GM12801 (cell line): Measurements from ENCODE around the gene CLCN6.

Experiments used
- CTCF ChIP-seq: IDR thresholded peaks from one replicate; pipeline ENCODE4 v1.5.1; 2011; ENCODE audit warnings: control low read depth; ENCODE audit not compliant: insufficient read length; ENCODE audit errors: extremely low read depth

Gene CLCN6

GRCh38 chr1:11765661-11766428 lies 40.1 kb upstream of the CLCN6 start:
- TF ChIP-seq CTCF, result no peak

DNA sequence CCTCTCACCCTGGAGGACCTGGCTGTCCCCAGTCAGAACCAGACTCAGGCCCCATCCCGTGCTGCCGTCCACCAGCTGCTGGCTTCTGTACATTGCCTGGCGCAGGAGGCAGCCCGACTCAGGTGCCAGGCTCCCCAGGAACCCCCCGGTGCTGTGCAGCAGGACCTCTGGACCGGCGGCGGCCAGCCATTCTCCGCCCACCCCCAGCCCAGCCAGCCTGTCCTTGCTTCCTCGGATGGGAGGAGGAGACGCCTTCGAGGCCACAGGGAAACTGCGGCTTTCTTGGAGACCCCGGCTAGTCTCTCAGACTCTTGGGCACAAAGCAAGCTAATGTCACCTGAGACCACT lies 39.6 kb upstream of the CLCN6 start:
- TF ChIP-seq CTCF, result no peak

DNA sequence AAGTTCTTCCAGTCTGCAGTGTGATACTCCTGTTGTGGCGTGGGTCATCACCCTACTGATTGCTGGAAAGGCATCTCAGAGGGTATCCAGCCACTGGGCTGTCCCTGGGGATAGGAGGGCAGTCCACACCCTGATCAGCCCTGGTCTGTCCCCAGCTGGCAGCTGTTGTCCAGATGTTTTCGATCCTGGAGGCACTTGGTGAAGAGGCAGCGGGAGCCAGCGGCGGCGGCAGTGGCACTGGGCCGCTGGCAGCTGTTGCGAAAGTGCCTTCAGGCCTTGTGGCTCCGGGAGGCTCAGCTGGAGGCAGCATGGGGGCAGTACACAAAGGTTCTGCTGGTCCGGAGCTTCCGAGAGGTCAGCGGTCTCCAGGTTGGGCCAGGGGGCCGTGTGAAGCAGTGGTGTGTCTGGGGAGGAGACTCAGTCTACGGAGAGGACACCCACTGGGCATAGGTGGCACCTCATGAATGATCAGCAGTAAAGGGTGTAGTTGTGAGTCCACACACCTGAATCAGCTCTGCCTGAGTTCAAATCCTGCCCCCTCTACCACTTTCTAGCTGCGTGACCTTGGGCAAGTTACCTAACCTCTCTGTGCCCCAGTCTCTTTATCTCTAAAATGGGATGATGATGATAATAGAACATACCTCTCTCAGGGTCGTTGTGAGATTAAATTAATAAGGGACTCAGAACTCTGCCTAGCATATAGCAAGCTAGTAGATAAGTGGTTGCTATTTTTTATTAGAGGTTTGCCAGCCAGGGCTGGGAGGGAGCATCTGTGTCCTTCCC lies 37.9 kb upstream of the CLCN6 start:
- no peak for TF ChIP-seq CTCF

- TF ChIP-seq CTCF, result no peak
Measured at GRCh38 chr1:11768821-11769220, 37.2 kb upstream of the CLCN6 start.

DNA sequence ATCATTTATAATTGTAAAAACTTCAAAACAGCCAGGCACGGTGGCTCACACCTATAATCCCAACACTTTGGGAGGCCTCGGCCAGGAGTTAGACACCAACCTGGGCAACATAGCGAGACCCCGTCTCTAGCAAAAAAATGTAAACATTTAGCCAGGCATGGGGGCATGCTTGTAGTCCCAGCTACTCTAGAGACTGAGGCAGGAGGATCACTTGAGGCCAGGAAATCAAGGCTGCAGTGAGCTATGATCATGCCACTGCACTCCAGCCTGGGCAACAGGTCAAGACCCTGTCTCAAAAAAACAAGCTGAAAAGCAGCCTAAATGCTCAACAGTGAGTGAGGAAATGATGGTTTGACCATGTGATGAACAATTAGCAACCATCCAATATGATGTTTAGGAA lies 36.7 kb upstream of the CLCN6 start:
- TF ChIP-seq CTCF, result no peak

GRCh38 chr1:11770011-11770410 lies 36.0 kb upstream of the CLCN6 start:
- TF ChIP-seq CTCF, result no peak

DNA sequence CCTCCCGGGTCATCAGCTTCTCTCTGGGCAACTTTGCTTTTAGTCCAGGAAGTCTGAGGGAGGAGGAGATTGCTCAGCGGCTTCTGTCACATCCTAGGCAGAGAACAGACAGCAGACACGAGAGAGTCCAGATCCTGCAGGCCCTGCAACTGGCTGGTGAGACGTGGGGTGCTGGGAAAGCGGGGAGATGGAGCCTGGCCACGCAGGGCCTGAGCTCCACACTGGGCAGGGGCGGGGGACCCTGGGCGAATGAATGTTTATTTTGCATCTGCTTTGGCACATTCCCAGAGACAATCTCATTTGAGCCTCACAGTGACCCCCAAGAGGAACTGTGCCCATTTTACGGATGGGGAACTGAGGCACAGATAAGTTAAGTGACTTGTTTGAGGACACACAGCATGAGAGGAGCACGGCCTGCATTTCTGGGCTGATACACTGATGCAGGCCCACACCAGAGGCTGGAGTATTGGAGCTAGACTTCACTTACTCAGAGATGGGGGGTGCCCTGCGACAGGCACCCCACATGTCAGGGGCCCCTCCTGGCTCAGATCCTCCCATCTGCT lies 34.4 kb upstream of the CLCN6 start:
- no peak for TF ChIP-seq CTCF
